DND-41 (cell line): ENCODE data around the gene PRKCZ.

ENCODE experiments used
- ATAC-seq: fragments of 200-7000 bp; cut with Tn5 transposase; 3 replicates; pipeline ENCODE4 v1.9.1; 2021; ENCODE audit warnings: low read depth; ENCODE audit not compliant: insufficient read depth
- DNase-seq: peaks from one replicate; pipeline ENCODE4 v3.0.0-alpha.2; 2020
- H2AFZ ChIP-seq: 2 replicates; pipeline ENCODE4 v1.6.0; 2012; ENCODE audit warnings: low read depth, low read length
- H3K27ac ChIP-seq: 2 replicates; pipeline ENCODE4 v1.5.1; 2012; ENCODE audit warnings: low read length, inconsistent platforms
- H3K27me3 ChIP-seq: fragments of 200-600 bp; sonication (generic); 2 replicates; pipeline ENCODE4 v1.6.0; 2012; ENCODE audit warnings: low read length, mild to moderate bottlenecking, inconsistent platforms; ENCODE audit not compliant: insufficient read depth, poor library complexity
- H3K36me3 ChIP-seq: 2 replicates; pipeline ENCODE4 v1.5.1; 2012; ENCODE audit warnings: low read length, inconsistent platforms; ENCODE audit not compliant: insufficient read depth
- H3K4me1 ChIP-seq: 2 replicates; pipeline ENCODE4 v1.5.1; 2012; ENCODE audit warnings: mild to moderate bottlenecking, low read length; ENCODE audit not compliant: insufficient read depth
- H3K4me2 ChIP-seq: 2 replicates; pipeline ENCODE4 v1.6.0; 2012; ENCODE audit warnings: mild to moderate bottlenecking, moderate library complexity, low read length, inconsistent platforms; ENCODE audit not compliant: insufficient read depth
- H3K4me3 ChIP-seq, 2 experiments: fragments of 200-600 bp in 1 of 2; shearing (Covaris generic) in 1 of 2; 2 replicates each; pipeline ENCODE4 v1.5.1; 2012 to 2016; ENCODE audit warnings: inconsistent platforms in 2 of 2, low read length in 2 of 2, mild to moderate bottlenecking in 2 of 2, low read depth in 1 of 2, moderate library complexity in 1 of 2
- H3K79me2 ChIP-seq: 2 replicates; pipeline ENCODE4 v1.6.0; 2012; ENCODE audit warnings: low read length, inconsistent platforms; ENCODE audit not compliant: insufficient read depth
- H3K9ac ChIP-seq: 2 replicates; pipeline ENCODE4 v1.6.0; 2012; ENCODE audit warnings: low read depth, mild to moderate bottlenecking, inconsistent platforms, low read length, moderate library complexity
- H3K9me3 ChIP-seq: 2 replicates; pipeline ENCODE4 v1.5.1; 2012; ENCODE audit warnings: low read length, moderate library complexity, mild to moderate bottlenecking, inconsistent platforms; ENCODE audit not compliant: insufficient read depth, severe bottlenecking
- H4K20me1 ChIP-seq: 2 replicates; pipeline ENCODE4 v1.6.0; 2012; ENCODE audit warnings: low read length; ENCODE audit not compliant: insufficient read depth
- CTCF ChIP-seq: IDR thresholded peaks from 2 replicates; pipeline ENCODE4 v1.5.1; 2012; ENCODE audit warnings: borderline replicate concordance, low read length, moderate library complexity, mild to moderate bottlenecking; ENCODE audit not compliant: poor library complexity, severe bottlenecking; ENCODE audit errors: extremely low read depth
- EZH2 ChIP-seq: IDR thresholded peaks from 3 replicates; pipeline ENCODE4 v1.6.1; 2012; ENCODE audit warnings: borderline replicate concordance, low read depth, mild to moderate bottlenecking, moderate library complexity, low read length, inconsistent platforms; ENCODE audit not compliant: severe bottlenecking

Gene PRKCZ

DNA sequence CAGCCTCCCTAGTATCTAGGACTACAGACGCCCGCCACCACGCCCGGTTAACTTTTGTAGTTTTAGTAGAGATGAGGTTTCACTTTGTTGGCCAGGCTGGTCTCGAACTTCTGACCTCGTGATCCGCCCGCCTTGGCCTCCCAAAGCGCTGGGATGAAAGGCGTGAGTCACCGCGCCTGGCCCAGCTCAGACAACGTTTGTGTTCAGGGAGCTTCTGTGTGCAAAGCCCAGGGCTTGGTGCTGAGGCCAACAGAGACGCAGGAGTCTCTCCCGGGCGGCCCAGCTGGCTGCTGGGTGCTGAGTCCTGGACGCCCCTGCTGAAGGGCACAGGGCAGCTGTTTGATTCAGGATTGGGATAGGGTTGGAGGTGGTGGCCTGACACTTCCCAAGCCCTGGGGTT, 3.0 kb downstream of the PRKCZ start:
- no peak for DNase-seq
- no peaks in the 10 kb centered on the region for H3K79me2 ChIP-seq
- H3K4me2 ChIP-seq: no peak overlapping the region
- no peaks in the 10 kb centered on the region; the same call in 1 of the 2 replicates for H4K20me1 ChIP-seq
- H3K27ac ChIP-seq: no peak overlapping the region
- no peak for ATAC-seq
- H3K9me3 ChIP-seq: no peaks in the 10 kb centered on the region
- no peak overlapping the region for H3K4me3 ChIP-seq
- TF ChIP-seq EZH2 (no peak), CTCF (no peak)
- H3K4me1 ChIP-seq: no peaks in the 10 kb centered on the region
- H3K9ac ChIP-seq: no peak overlapping the region
- H2AFZ ChIP-seq: no peak overlapping the region
- H3K36me3 ChIP-seq: no peaks in the 10 kb centered on the region
- H3K27me3 ChIP-seq: no peaks in the 10 kb centered on the region

GRCh38 chr1:2053784-2054376, 3.7 kb downstream of the PRKCZ start:
- no peak overlapping the region for H3K4me2 ChIP-seq

GRCh38 chr1:2054560-2054959, 4.3 kb downstream of the PRKCZ start:
- Histone ChIP-seq H3K9ac (no peak overlapping the region), H4K20me1 (no peaks in the 10 kb centered on the region; the same call in 1 of the 2 replicates), H3K9me3 (no peaks in the 10 kb centered on the region), H3K36me3 (no peaks in the 10 kb centered on the region), H3K27ac (no peak overlapping the region), H2AFZ (no peak overlapping the region), H3K4me2 (no peak overlapping the region), H3K27me3 (no peaks in the 10 kb centered on the region), H3K4me1 (no peaks in the 10 kb centered on the region), H3K79me2 (no peaks in the 10 kb centered on the region), H3K4me3 (no peak overlapping the region)
- no peak for TF ChIP-seq EZH2
- TF ChIP-seq CTCF: no peak
- ATAC-seq (no peak), DNase-seq (no peak)

More at GRCh38 chr1:2053784-2054376, 3.7 kb downstream of the PRKCZ start:
- Histone ChIP-seq H3K9me3 (no peaks in the 10 kb centered on the region), H3K4me3 (no peak overlapping the region), H3K79me2 (no peaks in the 10 kb centered on the region), H3K27ac (no peak overlapping the region), H3K27me3 (no peaks in the 10 kb centered on the region), H3K36me3 (no peaks in the 10 kb centered on the region), H2AFZ (no peak overlapping the region), H4K20me1 (no peaks in the 10 kb centered on the region; the same call in 1 of the 2 replicates), H3K9ac (no peak overlapping the region), H3K4me1 (no peaks in the 10 kb centered on the region)
- no peak for DNase-seq
- no peak for TF ChIP-seq CTCF
- no peak for ATAC-seq
